IMR-90 (cell line): ENCODE measurements around the gene ASB3. TPM values are rescaled to one million over a fixed set of nuclear protein-coding genes. Genes with fewer than 3 reads are reported as not detected.

ENCODE experiments used
- ATAC-seq: fragments of 200-7000 bp; cut with Tn5 transposase; 2 replicates; pipeline ENCODE4 v1.9.1; 2020; ENCODE audit warnings: low read depth, mild to moderate bottlenecking, moderate library complexity
- BruUV-seq: library from RNA; stranded (reverse); fragments of 400-500 nt; replicated peaks from 2 replicates; lab custom pipeline; 2021; lab: Mats Ljungman, UMichigan
- CTCF ChIA-PET: fragments of 300-600 bp; formaldehyde crosslinking; extraction: SDS; loops from one replicate; lab custom pipeline; 2021; ENCODE audit warnings: antibody characterized with exemption; lab: Yijun Ruan, JAX
- POLR2A ChIA-PET: fragments of 300-600 bp; sonication (Branson Sonifier 250); formaldehyde crosslinking; loops from one replicate; lab custom pipeline; 2022; ENCODE audit warnings: antibody characterized with exemption; ENCODE audit not compliant: unreplicated experiment; lab: Charles Lee
- DNase-seq: peaks from one replicate; pipeline ENCODE4 v3.0.0; 2013
- H2AFZ ChIP-seq: replicated peaks from 2 replicates; pipeline ENCODE3; 2013; ENCODE audit warnings: low read length, mild to moderate bottlenecking; ENCODE audit not compliant: poor library complexity
- H2AK5ac ChIP-seq: 2 replicates; pipeline ENCODE4 v1.6.1; 2013; ENCODE audit warnings: low read depth, low read length, inconsistent platforms
- H2AK9ac ChIP-seq: replicated peaks from 2 replicates; pipeline ENCODE3; 2013; ENCODE audit warnings: mild to moderate bottlenecking, low read depth, low read length, moderate library complexity; ENCODE audit not compliant: poor library complexity
- H2BK120ac ChIP-seq: 2 replicates; pipeline ENCODE4 v1.6.1; 2013; ENCODE audit warnings: low read depth, low read length, inconsistent platforms
- H2BK15ac ChIP-seq: 3 replicates; pipeline ENCODE4 v1.6.1; 2013; ENCODE audit warnings: low read depth, low read length, inconsistent platforms
- H2BK20ac ChIP-seq: 2 replicates; pipeline ENCODE4 v1.6.1; 2013; ENCODE audit warnings: low read depth, mild to moderate bottlenecking, inconsistent platforms, low read length, moderate library complexity
- H2BK5ac ChIP-seq: 2 replicates; pipeline ENCODE4 v1.6.1; 2013; ENCODE audit warnings: mild to moderate bottlenecking, low read depth, low read length, inconsistent platforms; ENCODE audit not compliant: poor library complexity, severe bottlenecking
- H3K14ac ChIP-seq: replicated peaks from 2 replicates; pipeline ENCODE4 v1.6.1; 2013; ENCODE audit warnings: low read depth, low read length, inconsistent platforms
- H3K18ac ChIP-seq: 2 replicates; pipeline ENCODE4 v1.6.1; 2013; ENCODE audit warnings: low read depth, low read length, control low read depth
- H3K23ac ChIP-seq: 2 replicates; pipeline ENCODE4 v1.6.1; 2013; ENCODE audit warnings: low read depth, low read length, inconsistent platforms
- H3K27ac ChIP-seq: 2 replicates; pipeline ENCODE4 v1.5.1; 2013; ENCODE audit warnings: mild to moderate bottlenecking, control low read depth, low read length; ENCODE audit not compliant: insufficient read depth
- H3K27me3 ChIP-seq: 2 replicates; pipeline ENCODE4 v1.6.1; 2013; ENCODE audit warnings: low read length; ENCODE audit not compliant: control insufficient read depth, insufficient read depth
- H3K36me3 ChIP-seq: 2 replicates; pipeline ENCODE4 v1.6.1; 2013; ENCODE audit warnings: low read length, mixed read lengths; ENCODE audit not compliant: control insufficient read depth, insufficient read depth
- H3K4ac ChIP-seq: 2 replicates; pipeline ENCODE4 v1.6.1; 2013; ENCODE audit warnings: low read depth, low read length, inconsistent platforms
- H3K4me1 ChIP-seq: 2 replicates; pipeline ENCODE4 v1.6.1; 2013; ENCODE audit warnings: low read length, mixed read lengths; ENCODE audit not compliant: control insufficient read depth, insufficient read depth
- H3K4me2 ChIP-seq: 2 replicates; pipeline ENCODE4 v1.6.1; 2013; ENCODE audit warnings: low read depth, mild to moderate bottlenecking, control low read depth, low read length, moderate library complexity
- H3K4me3 ChIP-seq: 2 replicates; pipeline ENCODE4 v1.5.1; 2013; ENCODE audit warnings: low read depth, mild to moderate bottlenecking, control low read depth, low read length, moderate library complexity; ENCODE audit not compliant: insufficient read depth
- H3K56ac ChIP-seq: 2 replicates; pipeline ENCODE4 v1.6.1; 2013; ENCODE audit warnings: low read length, inconsistent platforms; ENCODE audit not compliant: insufficient read depth; ENCODE audit errors: extremely low read depth
- H3K79me1 ChIP-seq, 2 experiments: 2 replicates each; pipeline ENCODE4 v1.6.1; 2013; ENCODE audit warnings: low read length in 2 of 2, inconsistent platforms in 1 of 2, low read depth in 1 of 2
- H3K9ac ChIP-seq: 2 replicates; pipeline ENCODE4 v1.6.1; 2013; ENCODE audit warnings: low read depth, low read length, control low read depth
- H3K9me1 ChIP-seq: 2 replicates; pipeline ENCODE4 v1.6.1; 2013; ENCODE audit warnings: low read length, inconsistent platforms; ENCODE audit not compliant: insufficient read depth
- H3K9me3 ChIP-seq: 2 replicates; pipeline ENCODE4 v1.6.1; 2013; ENCODE audit warnings: low read length; ENCODE audit not compliant: control insufficient read depth, insufficient read depth
- H4K20me1 ChIP-seq: 2 replicates; pipeline ENCODE4 v1.6.1; 2013; ENCODE audit warnings: low read length, inconsistent platforms; ENCODE audit not compliant: insufficient read depth
- H4K5ac ChIP-seq: 2 replicates; pipeline ENCODE4 v1.6.1; 2013; ENCODE audit warnings: mild to moderate bottlenecking, low read depth, low read length, control low read depth
- H4K8ac ChIP-seq, 2 experiments: 2 replicates each; pipeline ENCODE4 v1.6.1; 2013; ENCODE audit warnings: low read depth in 2 of 2, low read length in 2 of 2, control low read depth in 1 of 2, inconsistent platforms in 1 of 2
- H4K91ac ChIP-seq: 2 replicates; pipeline ENCODE4 v1.6.1; 2013; ENCODE audit warnings: low read depth, low read length, inconsistent platforms; ENCODE audit not compliant: insufficient read depth
- BHLHE40 ChIP-seq: fragments of 150-350 bp; IDR thresholded peaks from 2 replicates; pipeline ENCODE4 v1.6.1; 2016; ENCODE audit warnings: mild to moderate bottlenecking, low read depth, low read length
- CEBPB ChIP-seq: IDR thresholded peaks from 2 replicates; pipeline ENCODE4 v1.6.1; 2012; ENCODE audit warnings: low read depth, low read length, improper control_type of control experiment
- CHD1 ChIP-seq: IDR thresholded peaks from 2 replicates; pipeline ENCODE4 v1.6.1; 2012; ENCODE audit warnings: low read depth, low read length, improper control_type of control experiment
- FOS ChIP-seq: fragments of 150-350 bp; IDR thresholded peaks from 2 replicates; pipeline ENCODE4 v1.6.1; 2016; ENCODE audit warnings: low read depth, low read length
- MAFK ChIP-seq: IDR thresholded peaks from 2 replicates; pipeline ENCODE4 v1.6.1; 2012; ENCODE audit warnings: low read depth, low read length, improper control_type of control experiment
- MAZ ChIP-seq: IDR thresholded peaks from 2 replicates; pipeline ENCODE4 v1.6.1; 2012; ENCODE audit warnings: low read depth, mild to moderate bottlenecking, low read length, improper control_type of control experiment, moderate library complexity, borderline replicate concordance
- MXI1 ChIP-seq: IDR thresholded peaks from 2 replicates; pipeline ENCODE4 v1.6.1; 2012; ENCODE audit warnings: low read depth, mild to moderate bottlenecking, low read length, moderate library complexity, borderline replicate concordance
- NFE2L2 ChIP-seq: fragments of 150-350 bp; IDR thresholded peaks from 2 replicates; pipeline ENCODE4 v1.6.1; 2016; ENCODE audit warnings: low read depth, mild to moderate bottlenecking, low read length
- POLR2A ChIP-seq: IDR thresholded peaks from 2 replicates; pipeline ENCODE4 v1.6.1; 2012; ENCODE audit warnings: mild to moderate bottlenecking, low read depth, low read length
- RAD21 ChIP-seq: IDR thresholded peaks from 2 replicates; pipeline ENCODE4 v1.6.1; 2012; ENCODE audit warnings: low read length, improper control_type of control experiment
- RCOR1 ChIP-seq: IDR thresholded peaks from 2 replicates; pipeline ENCODE4 v1.6.1; 2012; ENCODE audit warnings: mild to moderate bottlenecking, low read length, improper control_type of control experiment; ENCODE audit not compliant: insufficient replicate concordance
- RFX5 ChIP-seq: IDR thresholded peaks from 2 replicates; pipeline ENCODE4 v1.8.0; 2012; ENCODE audit warnings: low read depth, mild to moderate bottlenecking, low read length, moderate library complexity
- SMC3 ChIP-seq: fragments of 150-350 bp; IDR thresholded peaks from 2 replicates; pipeline ENCODE4 v1.6.1; 2016; ENCODE audit warnings: low read depth, mild to moderate bottlenecking, antibody characterized with exemption, low read length, moderate library complexity
- dilution Hi-C: fragments of 300-500 bp; cut with HindIII; formaldehyde crosslinking; loops from one replicate; pipeline ENCODE4 v1.14.3; 2018; ENCODE audit warnings: low sequenced_read_pairs; ENCODE audit not compliant: unreplicated experiment
- in situ Hi-C: fragments of 300-500 bp; cut with MboI; formaldehyde crosslinking; loops from 3 replicates; pipeline ENCODE4 v1.14.3; 2019; ENCODE audit warnings: low sequenced_read_pairs, inconsistent platforms, mixed read lengths
- intact Hi-C: fragments of 100-400 bp; cut with micrococcal nuclease; formaldehyde crosslinking; loops from 2 replicates; pipeline ENCODE4 v1.10.0; 2022
- polyA plus RNA-seq, 3 experiments: library from polyadenylated mRNA; depleted of rRNA; stranded (reverse); fragments of >200 nt; gene quantifications; 2 replicates each; pipeline ENCODE4 v1.2.3, GENCODE V29; 2012; ENCODE audit warnings: low replicate concordance in 1 of 3
- total RNA-seq: library from RNA; depleted of rRNA; stranded (reverse); fragments of >200 nt; gene quantifications from 2 replicates; pipeline ENCODE4 v1.2.3, GENCODE V29; 2012
- TF ChIP-seq, protein P1 (sequence below): fragments of 150-350 bp; IDR thresholded peaks from 2 replicates; pipeline ENCODE4 v1.6.1; 2017; ENCODE audit warnings: mild to moderate bottlenecking, antibody characterized with exemption, low read length, low read depth
- TF ChIP-seq, protein P2 (sequence below): fragments of 150-350 bp; IDR thresholded peaks from 2 replicates; pipeline ENCODE4 v1.6.1; 2016; ENCODE audit warnings: low read depth, mild to moderate bottlenecking, low read length, moderate library complexity, borderline replicate concordance
- TF ChIP-seq, protein P3 (sequence below): conservative IDR thresholded peaks from 2 replicates; pipeline ENCODE4 v1.5.1; 2012; ENCODE audit warnings: mild to moderate bottlenecking, low read depth, low read length, improper control_type of control experiment

Gene ASB3
- total and polyA plus RNA-seq, 2 of the 4 experiments (the other 2 are of a cell fraction): 19.2 to 36.2 TPM

DNA sequence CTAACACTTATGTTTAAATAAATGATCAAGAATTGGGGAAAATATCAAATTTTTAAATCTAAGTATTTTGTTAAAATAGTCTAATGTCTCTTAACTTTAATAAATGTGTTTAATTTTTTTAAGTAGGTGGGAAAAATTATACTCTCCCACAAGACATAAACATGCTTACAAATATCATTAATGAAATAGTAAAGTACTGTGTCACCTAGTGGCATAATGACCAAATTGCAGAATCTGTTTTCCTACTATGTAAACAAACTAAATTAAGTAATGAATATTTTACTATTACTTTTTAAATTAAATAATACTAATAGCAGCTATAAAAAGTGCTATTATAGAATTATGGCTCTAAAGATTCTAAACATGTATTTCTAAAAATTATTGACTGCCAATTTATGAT, 71.2 kb downstream of the ASB3 start:
- no peak for DNase-seq
- dilution Hi-C loops: no loop called here
- Histone ChIP-seq H4K20me1 (no peaks in the 10 kb centered on the region), H3K36me3 (peaks cover 15% of the 10 kb centered on the region), H4K8ac (no peak overlapping the region), H2BK120ac (no peak overlapping the region), H2BK20ac (no peak overlapping the region), H3K79me1 (peaks cover 4 to 5% of the 10 kb centered on the region in 2 experiments; a peak in 3 of 4 replicates), H3K4ac (no peak overlapping the region), H2BK15ac (no peak overlapping the region), H3K9me1 (no peaks in the 10 kb centered on the region), H2AK9ac (no peak overlapping the region), H3K4me1 (no peaks in the 10 kb centered on the region), H3K27ac (no peak overlapping the region), H3K9me3 (no peaks in the 10 kb centered on the region), H3K9ac (no peak overlapping the region), H3K4me3 (no peak overlapping the region), H3K23ac (no peak overlapping the region), H4K91ac (no peak overlapping the region), H3K56ac (no peak overlapping the region), H3K14ac (no peak overlapping the region), H4K5ac (no peak overlapping the region), H3K27me3 (no peaks in the 10 kb centered on the region), H2BK5ac (no peak overlapping the region), H2AFZ (no peak overlapping the region), H2AK5ac (no peak overlapping the region), H3K18ac (no peak overlapping the region), H3K4me2 (no peak overlapping the region)
- intact Hi-C loops: loop anchor here (5.0 kb wide), 1 partner anchor 33 kb away; no protein-coding TSS in a partner anchor
- no peak for ATAC-seq
- ChIA-PET CTCF (interaction anchor here (0.6 to 1.1 kb wide), 3 partner anchors 11 to 459 kb away, joined by 3 to 4 read pairs (median 3); no protein-coding TSS in a partner anchor), POLR2A (no interaction called here)
- TF ChIP-seq POLR2A (no peak), MAFK (no peak), RAD21 (peak; percentile 39; the same call in 1 of the 2 replicates), RCOR1 (no peak), BHLHE40 (no peak), MAZ (no peak), CHD1 (no peak), FOS (no peak), SMC3 (peak; percentile 39; the same call in 1 of the 2 replicates), MXI1 (no peak), NFE2L2 (no peak), CEBPB (no peak), RFX5 (no peak)
- TF ChIP-seq, protein P1, sequence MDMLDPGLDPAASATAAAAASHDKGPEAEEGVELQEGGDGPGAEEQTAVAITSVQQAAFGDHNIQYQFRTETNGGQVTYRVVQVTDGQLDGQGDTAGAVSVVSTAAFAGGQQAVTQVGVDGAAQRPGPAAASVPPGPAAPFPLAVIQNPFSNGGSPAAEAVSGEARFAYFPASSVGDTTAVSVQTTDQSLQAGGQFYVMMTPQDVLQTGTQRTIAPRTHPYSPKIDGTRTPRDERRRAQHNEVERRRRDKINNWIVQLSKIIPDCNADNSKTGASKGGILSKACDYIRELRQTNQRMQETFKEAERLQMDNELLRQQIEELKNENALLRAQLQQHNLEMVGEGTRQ: no peak
- TF ChIP-seq, protein P2, sequence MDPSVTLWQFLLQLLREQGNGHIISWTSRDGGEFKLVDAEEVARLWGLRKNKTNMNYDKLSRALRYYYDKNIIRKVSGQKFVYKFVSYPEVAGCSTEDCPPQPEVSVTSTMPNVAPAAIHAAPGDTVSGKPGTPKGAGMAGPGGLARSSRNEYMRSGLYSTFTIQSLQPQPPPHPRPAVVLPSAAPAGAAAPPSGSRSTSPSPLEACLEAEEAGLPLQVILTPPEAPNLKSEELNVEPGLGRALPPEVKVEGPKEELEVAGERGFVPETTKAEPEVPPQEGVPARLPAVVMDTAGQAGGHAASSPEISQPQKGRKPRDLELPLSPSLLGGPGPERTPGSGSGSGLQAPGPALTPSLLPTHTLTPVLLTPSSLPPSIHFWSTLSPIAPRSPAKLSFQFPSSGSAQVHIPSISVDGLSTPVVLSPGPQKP: no peak
- TF ChIP-seq, protein P3, sequence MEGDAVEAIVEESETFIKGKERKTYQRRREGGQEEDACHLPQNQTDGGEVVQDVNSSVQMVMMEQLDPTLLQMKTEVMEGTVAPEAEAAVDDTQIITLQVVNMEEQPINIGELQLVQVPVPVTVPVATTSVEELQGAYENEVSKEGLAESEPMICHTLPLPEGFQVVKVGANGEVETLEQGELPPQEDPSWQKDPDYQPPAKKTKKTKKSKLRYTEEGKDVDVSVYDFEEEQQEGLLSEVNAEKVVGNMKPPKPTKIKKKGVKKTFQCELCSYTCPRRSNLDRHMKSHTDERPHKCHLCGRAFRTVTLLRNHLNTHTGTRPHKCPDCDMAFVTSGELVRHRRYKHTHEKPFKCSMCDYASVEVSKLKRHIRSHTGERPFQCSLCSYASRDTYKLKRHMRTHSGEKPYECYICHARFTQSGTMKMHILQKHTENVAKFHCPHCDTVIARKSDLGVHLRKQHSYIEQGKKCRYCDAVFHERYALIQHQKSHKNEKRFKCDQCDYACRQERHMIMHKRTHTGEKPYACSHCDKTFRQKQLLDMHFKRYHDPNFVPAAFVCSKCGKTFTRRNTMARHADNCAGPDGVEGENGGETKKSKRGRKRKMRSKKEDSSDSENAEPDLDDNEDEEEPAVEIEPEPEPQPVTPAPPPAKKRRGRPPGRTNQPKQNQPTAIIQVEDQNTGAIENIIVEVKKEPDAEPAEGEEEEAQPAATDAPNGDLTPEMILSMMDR: peak; percentile 36
- in situ Hi-C loops: no loop called here
- no TSS peak for BruUV-seq
